Measurements from ENCODE around the gene TEX26.
A peak's percentile ranks its signal among the peaks of the same experiment; 100 is the strongest.

Gene TEX26

DNA sequence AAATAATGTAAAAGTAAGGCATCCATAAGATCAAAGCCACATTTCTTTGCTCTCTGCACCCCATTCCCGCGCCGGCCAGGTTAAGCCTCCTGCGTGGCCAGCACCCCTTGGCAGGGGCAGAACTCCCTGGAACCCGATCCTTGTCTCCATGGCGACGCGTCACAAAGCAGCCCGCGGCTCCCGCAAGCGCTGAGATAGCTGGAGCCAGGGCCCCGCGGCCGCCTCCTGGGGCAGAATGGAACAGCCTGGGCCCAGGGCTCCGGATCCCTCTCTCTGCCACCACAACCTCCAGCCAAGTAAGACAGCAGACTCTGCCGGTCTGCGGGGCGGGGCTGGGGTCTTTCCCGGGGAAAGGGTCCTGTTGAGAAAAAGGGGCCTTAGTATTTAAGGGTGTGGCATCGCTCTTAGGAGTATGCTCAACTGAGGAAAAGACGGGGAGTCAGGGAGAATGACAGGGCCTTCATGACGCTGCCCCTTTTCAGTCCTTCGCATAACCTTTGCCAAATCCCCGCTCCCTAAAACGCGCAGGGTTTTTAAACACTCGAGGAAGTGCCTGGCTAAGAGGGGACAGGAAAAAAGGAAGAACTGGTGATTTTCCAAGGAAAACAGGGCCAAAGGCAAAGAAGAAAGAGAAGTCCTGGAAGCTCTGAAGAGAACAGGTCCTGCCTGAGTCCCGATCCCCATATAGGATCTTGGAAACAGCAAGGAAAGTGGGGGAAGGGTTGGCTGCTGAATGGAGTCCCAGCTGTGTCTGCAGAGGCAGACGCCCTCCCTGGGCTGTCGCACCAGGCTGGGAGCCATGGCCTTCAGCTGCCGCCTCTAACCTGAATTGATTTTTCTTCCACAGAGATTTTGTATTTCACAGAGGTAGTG lies at the start of gene TEX26:
TEX26 (plus strand) TSS at position 176 of the 873 bp plus-strand sequence; CDS start at position 236, 60 bp downstream.
- H3K9ac ChIP-seq (ENCODE audit: low read length): no peak within 1 kb of the TSS
- H3K27ac ChIP-seq (ENCODE audit: low read depth, low read length): no peak within 1 kb of the TSS

DNA sequence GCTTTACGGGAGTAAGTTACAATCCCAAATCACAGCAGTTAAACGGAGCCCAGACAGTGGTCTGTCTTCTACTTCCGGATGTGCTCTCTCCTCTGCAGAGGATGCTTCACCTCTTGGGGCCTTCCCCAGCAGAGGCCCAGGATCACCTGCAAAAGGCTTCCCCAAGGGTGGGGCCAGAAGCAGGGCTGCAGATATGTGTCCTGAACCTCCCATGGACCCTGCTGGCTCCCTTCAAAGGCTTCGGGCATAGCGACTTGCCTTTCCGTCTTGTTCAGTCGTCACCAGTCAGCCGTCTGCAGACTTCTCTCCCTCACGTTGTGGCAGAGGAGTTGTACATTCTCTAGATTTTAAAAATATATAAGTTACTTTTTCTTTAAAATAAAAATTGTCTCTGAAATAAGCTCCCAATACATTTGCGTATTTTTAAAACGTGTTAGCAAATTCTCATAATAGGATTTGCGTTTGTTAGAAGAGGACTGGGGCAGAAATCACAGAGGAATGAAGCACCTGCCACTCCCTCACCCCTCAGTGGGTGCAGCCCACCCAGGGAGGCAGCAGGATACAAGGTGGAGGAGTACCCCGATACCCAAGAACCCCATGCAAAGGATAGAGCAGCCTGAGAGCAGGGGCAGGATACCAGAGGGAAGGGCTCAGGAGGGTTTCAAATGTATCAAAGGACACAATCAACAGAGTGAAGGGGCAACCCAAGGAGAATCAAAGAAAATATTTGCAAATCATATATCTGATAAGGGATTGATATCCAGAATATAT lies 49.3 kb upstream of the TEX26 start:
- H3K27me3 ChIP-seq (ENCODE audit: control insufficient read depth, insufficient read depth, low read length): no peaks in the 10 kb centered on the region
- H3K9ac ChIP-seq (ENCODE audit: low read length): no peak overlapping the region
- H3K4me3 ChIP-seq (ENCODE audit: low read length): no peak overlapping the region
- no peaks in the 10 kb centered on the region for H3K36me3 ChIP-seq (ENCODE audit: control insufficient read depth, insufficient read depth, low read length)
- no peak overlapping the region for H3K27ac ChIP-seq (ENCODE audit: low read depth, low read length)
- no peaks in the 10 kb centered on the region for H3K4me1 ChIP-seq (ENCODE audit: control insufficient read depth, insufficient read depth, low read length)

More for the DNA sequence above, at the start of gene TEX26:
- Histone ChIP-seq H3K36me3 (ENCODE audit: control insufficient read depth, insufficient read depth, low read length) (no peaks in the 10 kb centered on the region), H3K4me3 (ENCODE audit: low read length) (no peak within 1 kb of the TSS), H3K27me3 (ENCODE audit: control insufficient read depth, insufficient read depth, low read length) (no peaks in the 10 kb centered on the region), H3K4me1 (ENCODE audit: control insufficient read depth, insufficient read depth, low read length) (no peaks in the 10 kb centered on the region)

- Histone ChIP-seq H3K27me3 (ENCODE audit: control insufficient read depth, insufficient read depth, low read length) (no peaks in the 10 kb centered on the region), H3K9ac (ENCODE audit: low read length) (no peak overlapping the region), H3K27ac (ENCODE audit: low read depth, low read length) (no peak overlapping the region), H3K4me3 (ENCODE audit: low read length) (no peak overlapping the region), H3K36me3 (ENCODE audit: control insufficient read depth, insufficient read depth, low read length) (no peaks in the 10 kb centered on the region), H3K4me1 (ENCODE audit: control insufficient read depth, insufficient read depth, low read length) (no peaks in the 10 kb centered on the region)
Measured at GRCh38 chr13:30884543-30884942, 47.9 kb upstream of the TEX26 start.

GRCh38 chr13:30889196-30889690 lies 43.2 kb upstream of the TEX26 start:
- Histone ChIP-seq H3K9ac (ENCODE audit: low read length) (no peak overlapping the region), H3K4me1 (ENCODE audit: control insufficient read depth, insufficient read depth, low read length) (no peaks in the 10 kb centered on the region), H3K27me3 (ENCODE audit: control insufficient read depth, insufficient read depth, low read length) (no peaks in the 10 kb centered on the region), H3K4me3 (ENCODE audit: low read length) (no peak overlapping the region), H3K36me3 (ENCODE audit: control insufficient read depth, insufficient read depth, low read length) (no peaks in the 10 kb centered on the region), H3K27ac (ENCODE audit: low read depth, low read length) (no peak overlapping the region)

GRCh38 chr13:30892966-30893365 lies 39.5 kb upstream of the TEX26 start:
- no peaks in the 10 kb centered on the region for H3K36me3 ChIP-seq (ENCODE audit: control insufficient read depth, insufficient read depth, low read length)
- no peak overlapping the region for H3K4me3 ChIP-seq (ENCODE audit: low read length)
- H3K4me1 ChIP-seq (ENCODE audit: control insufficient read depth, insufficient read depth, low read length): no peaks in the 10 kb centered on the region
- no peak overlapping the region for H3K9ac ChIP-seq (ENCODE audit: low read length)
- no peak overlapping the region for H3K27ac ChIP-seq (ENCODE audit: low read depth, low read length)
- no peaks in the 10 kb centered on the region for H3K27me3 ChIP-seq (ENCODE audit: control insufficient read depth, insufficient read depth, low read length)

GRCh38 chr13:30895773-30896172 lies 36.7 kb upstream of the TEX26 start:
- H3K36me3 ChIP-seq (ENCODE audit: control insufficient read depth, insufficient read depth, low read length): no peaks in the 10 kb centered on the region
- H3K27ac ChIP-seq (ENCODE audit: low read depth, low read length): no peak overlapping the region
- peaks cover 2% of the 10 kb centered on the region for H3K27me3 ChIP-seq (ENCODE audit: control insufficient read depth, insufficient read depth, low read length)
- H3K4me1 ChIP-seq (ENCODE audit: control insufficient read depth, insufficient read depth, low read length): no peaks in the 10 kb centered on the region
- no peak overlapping the region for H3K9ac ChIP-seq (ENCODE audit: low read length)
- no peak overlapping the region for H3K4me3 ChIP-seq (ENCODE audit: low read length)

GRCh38 chr13:30898070-30898469 lies 34.4 kb upstream of the TEX26 start:
- no peaks in the 10 kb centered on the region for H3K4me1 ChIP-seq (ENCODE audit: control insufficient read depth, insufficient read depth, low read length)
- no peak overlapping the region for H3K27ac ChIP-seq (ENCODE audit: low read depth, low read length)
- no peak overlapping the region for H3K9ac ChIP-seq (ENCODE audit: low read length)
- no peak overlapping the region for H3K4me3 ChIP-seq (ENCODE audit: low read length)
- no peaks in the 10 kb centered on the region for H3K36me3 ChIP-seq (ENCODE audit: control insufficient read depth, insufficient read depth, low read length)
- peaks cover 2% of the 10 kb centered on the region for H3K27me3 ChIP-seq (ENCODE audit: control insufficient read depth, insufficient read depth, low read length)

DNA sequence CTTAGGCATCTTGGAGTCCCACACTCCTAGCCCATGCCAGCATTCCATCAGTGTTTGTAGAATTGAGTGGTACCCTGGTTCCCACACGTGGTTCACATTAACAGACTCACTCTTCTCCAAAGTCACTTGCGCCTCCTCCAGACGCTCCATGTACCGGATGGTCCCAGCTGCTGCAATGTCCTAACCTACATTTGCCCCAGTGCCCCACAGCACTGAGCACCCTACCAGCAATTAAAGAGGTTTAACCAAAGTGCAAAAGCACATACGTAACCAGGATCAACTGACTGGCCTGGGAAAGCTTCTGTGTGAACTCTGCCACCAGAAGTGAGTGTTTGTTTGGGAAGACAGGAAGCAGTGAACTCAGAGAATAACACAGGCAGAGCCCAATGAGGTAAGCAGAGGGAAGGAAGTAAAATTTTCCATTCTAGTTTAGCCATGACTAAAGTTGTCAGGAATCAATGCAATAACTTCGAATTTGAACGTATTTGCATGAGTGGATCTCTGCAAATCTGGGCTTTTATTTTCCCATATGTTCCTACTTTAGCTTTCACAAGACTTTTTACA lies 33.7 kb upstream of the TEX26 start:
- H3K36me3 ChIP-seq (ENCODE audit: control insufficient read depth, insufficient read depth, low read length): no peaks in the 10 kb centered on the region
- no peaks in the 10 kb centered on the region for H3K4me1 ChIP-seq (ENCODE audit: control insufficient read depth, insufficient read depth, low read length)
- peaks cover 2% of the 10 kb centered on the region for H3K27me3 ChIP-seq (ENCODE audit: control insufficient read depth, insufficient read depth, low read length)
- no peak overlapping the region for H3K9ac ChIP-seq (ENCODE audit: low read length)
- no peak overlapping the region for H3K27ac ChIP-seq (ENCODE audit: low read depth, low read length)
- H3K4me3 ChIP-seq (ENCODE audit: low read length): no peak overlapping the region

DNA sequence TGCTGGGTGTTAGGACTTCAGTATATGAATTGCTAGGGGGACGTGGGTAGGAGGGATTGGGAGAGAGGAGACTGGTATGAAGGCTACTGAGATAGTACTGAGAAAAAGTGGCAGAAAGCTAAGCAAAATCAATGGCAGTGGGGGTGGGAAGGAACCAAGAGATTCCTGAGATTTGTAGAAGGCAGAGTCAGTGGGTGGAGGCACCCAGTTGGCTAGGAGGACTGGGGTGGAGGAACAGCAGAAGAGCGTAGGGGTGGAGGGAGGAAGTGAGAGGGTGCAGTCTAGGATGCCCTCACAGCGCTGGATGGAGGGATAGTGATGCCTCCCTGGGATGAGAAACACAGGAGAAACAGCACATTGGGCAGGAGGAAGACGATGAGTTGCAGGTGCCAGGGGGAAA lies 32.0 kb upstream of the TEX26 start:
- peaks cover 2% of the 10 kb centered on the region for H3K27me3 ChIP-seq (ENCODE audit: control insufficient read depth, insufficient read depth, low read length)
- H3K4me3 ChIP-seq (ENCODE audit: low read length): no peak overlapping the region
- H3K4me1 ChIP-seq (ENCODE audit: control insufficient read depth, insufficient read depth, low read length): no peaks in the 10 kb centered on the region
- no peak overlapping the region for H3K9ac ChIP-seq (ENCODE audit: low read length)
- no peak overlapping the region for H3K27ac ChIP-seq (ENCODE audit: low read depth, low read length)
- no peaks in the 10 kb centered on the region for H3K36me3 ChIP-seq (ENCODE audit: control insufficient read depth, insufficient read depth, low read length)

DNA sequence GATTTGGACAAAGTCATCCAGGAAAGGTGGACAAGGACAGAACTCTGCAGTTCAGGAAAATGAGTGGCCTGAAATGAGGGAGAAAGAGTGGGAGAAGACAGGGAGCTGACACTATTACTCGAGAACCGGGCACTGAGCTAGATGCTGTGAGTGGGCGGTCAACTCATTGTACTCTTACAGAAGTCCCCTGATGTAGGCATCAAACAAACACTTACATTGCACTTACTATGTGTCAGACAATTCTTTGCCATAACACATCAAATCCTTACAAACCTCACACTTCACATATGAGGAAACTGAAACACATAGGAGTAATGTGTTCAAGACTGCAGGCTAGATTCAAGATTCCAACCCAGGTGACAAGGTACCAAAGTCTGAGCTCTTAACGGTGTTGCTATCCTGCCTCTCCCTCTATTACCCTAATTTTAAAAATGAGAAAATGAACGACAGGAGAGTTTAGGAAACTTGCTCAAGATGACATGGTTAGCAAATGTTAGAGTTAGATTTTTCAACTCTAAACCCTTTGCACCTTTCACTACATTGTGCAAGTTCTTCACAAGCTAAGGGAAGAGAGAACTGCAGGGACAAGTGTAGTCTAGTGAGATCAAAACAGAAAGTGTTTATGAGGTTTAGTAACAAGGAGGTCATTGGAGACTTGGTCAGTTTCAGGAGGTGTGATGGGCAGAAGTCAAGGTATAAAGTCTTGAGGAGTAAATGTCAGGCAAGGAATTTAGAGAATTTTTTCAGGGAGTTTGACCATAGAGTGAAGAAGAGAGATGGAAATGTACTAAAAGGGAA lies 31.3 kb upstream of the TEX26 start:
- H3K4me3 ChIP-seq (ENCODE audit: low read length): no peak overlapping the region
- no peaks in the 10 kb centered on the region for H3K36me3 ChIP-seq (ENCODE audit: control insufficient read depth, insufficient read depth, low read length)
- no peaks in the 10 kb centered on the region for H3K4me1 ChIP-seq (ENCODE audit: control insufficient read depth, insufficient read depth, low read length)
- H3K27ac ChIP-seq (ENCODE audit: low read depth, low read length): no peak overlapping the region
- H3K9ac ChIP-seq (ENCODE audit: low read length): no peak overlapping the region
- peaks cover 7% of the 10 kb centered on the region for H3K27me3 ChIP-seq (ENCODE audit: control insufficient read depth, insufficient read depth, low read length)

GRCh38 chr13:30904043-30904442 lies 28.4 kb upstream of the TEX26 start:
- no peaks in the 10 kb centered on the region for H3K4me1 ChIP-seq (ENCODE audit: control insufficient read depth, insufficient read depth, low read length)
- no peak overlapping the region for H3K4me3 ChIP-seq (ENCODE audit: low read length)
- H3K27me3 ChIP-seq (ENCODE audit: control insufficient read depth, insufficient read depth, low read length): peaks cover 10% of the 10 kb centered on the region
- no peak overlapping the region for H3K9ac ChIP-seq (ENCODE audit: low read length)
- no peak overlapping the region for H3K27ac ChIP-seq (ENCODE audit: low read depth, low read length)
- no peaks in the 10 kb centered on the region for H3K36me3 ChIP-seq (ENCODE audit: control insufficient read depth, insufficient read depth, low read length)

- H3K27ac ChIP-seq (ENCODE audit: low read depth, low read length): peak within 1 kb of the TSS; percentile 22
- peak within 1 kb of the TSS; percentile 37 for H3K4me3 ChIP-seq (ENCODE audit: low read length)
- H3K27me3 ChIP-seq (ENCODE audit: control insufficient read depth, insufficient read depth, low read length): peaks cover 10% of the 10 kb centered on the region
- H3K4me1 ChIP-seq (ENCODE audit: control insufficient read depth, insufficient read depth, low read length): no peaks in the 10 kb centered on the region
- no peaks in the 10 kb centered on the region for H3K36me3 ChIP-seq (ENCODE audit: control insufficient read depth, insufficient read depth, low read length)
- no peak within 1 kb of the TSS for H3K9ac ChIP-seq (ENCODE audit: low read length)
Measured at GRCh38 chr13:30905932-30906383, 26.5 kb upstream of the TEX26 start, which contains the start of gene MEDAG. MEDAG (plus strand) TSS chr13:30906271; CDS start chr13:30906516, 245 bp downstream.
